ENCODE results near the gene ARHGEF6. TPM values are rescaled to one million over a fixed set of nuclear protein-coding genes. Genes with fewer than 3 reads are reported as not detected.

ARHGEF6 gene
- total and polyA plus RNA-seq, 2 donors, result 11.2 to 28.5 TPM

- Histone ChIP-seq H3K4me3 (ENCODE audit: low read depth, low read length) (no peak overlapping the region), H3K4me1 (ENCODE audit: insufficient read depth) (no peaks in the 10 kb centered on the region), H3K36me3 (ENCODE audit: insufficient read depth) (no peaks in the 10 kb centered on the region), H3K27ac (ENCODE audit: low read depth) (no peak overlapping the region)
- DNase-seq (ENCODE audit: extremely low spot score), result no peak
- 95% methylated on average over 3 of the region's 3 CpGs for WGBS
Measured at GRCh38 chrX:136650811-136651210, 129.9 kb downstream of the ARHGEF6 start.

- no peaks in the 10 kb centered on the region for H3K36me3 ChIP-seq (ENCODE audit: insufficient read depth)
- H3K27ac ChIP-seq (ENCODE audit: low read depth), result no peak within 1 kb of the TSS
- H3K4me3 ChIP-seq (ENCODE audit: low read depth, low read length), result no peak within 1 kb of the TSS
- 88% methylated on average over 10 of the region's 10 CpGs for WGBS
- no peak for DNase-seq (ENCODE audit: extremely low spot score)
- H3K4me1 ChIP-seq (ENCODE audit: insufficient read depth), result no peaks in the 10 kb centered on the region
Measured at GRCh38 chrX:136647677-136648360, 132.9 kb downstream of the ARHGEF6 start, which contains the start of gene CD40LG. Gene CD40LG (plus strand): TSS chrX:136648158. CDS start chrX:136648249, 91 bp downstream.

GRCh38 chrX:136646602-136647239, 134.0 kb downstream of the ARHGEF6 start:
- Histone ChIP-seq H3K4me1 (ENCODE audit: insufficient read depth) (no peaks in the 10 kb centered on the region), H3K36me3 (ENCODE audit: insufficient read depth) (no peaks in the 10 kb centered on the region), H3K27ac (ENCODE audit: low read depth) (no peak overlapping the region), H3K4me3 (ENCODE audit: low read depth, low read length) (no peak overlapping the region)
- WGBS, result 74% methylated on average over 5 of the region's 5 CpGs
- DNase-seq (ENCODE audit: extremely low spot score), result no peak

- WGBS, result 79% methylated on average over 1 of the region's 1 CpG
- Histone ChIP-seq H3K27ac (ENCODE audit: low read depth) (no peak overlapping the region), H3K36me3 (ENCODE audit: insufficient read depth) (no peaks in the 10 kb centered on the region), H3K4me3 (ENCODE audit: low read depth, low read length) (no peak overlapping the region), H3K4me1 (ENCODE audit: insufficient read depth) (no peaks in the 10 kb centered on the region)
- DNase-seq (ENCODE audit: extremely low spot score), result no peak
Measured at GRCh38 chrX:136643243-136643642, 137.5 kb downstream of the ARHGEF6 start.

- Histone ChIP-seq H3K4me3 (ENCODE audit: low read depth, low read length) (no peak overlapping the region), H3K4me1 (ENCODE audit: insufficient read depth) (no peaks in the 10 kb centered on the region), H3K36me3 (ENCODE audit: insufficient read depth) (no peaks in the 10 kb centered on the region), H3K27ac (ENCODE audit: low read depth) (no peak overlapping the region)
- 58% methylated on average over 8 of the region's 8 CpGs for WGBS
- DNase-seq (ENCODE audit: extremely low spot score), result no peak
Measured at GRCh38 chrX:136639506-136640176, 141.1 kb downstream of the ARHGEF6 start.

GRCh38 chrX:136636121-136636520, 144.6 kb downstream of the ARHGEF6 start:
- Histone ChIP-seq H3K4me3 (ENCODE audit: low read depth, low read length) (no peak overlapping the region), H3K36me3 (ENCODE audit: insufficient read depth) (no peaks in the 10 kb centered on the region), H3K4me1 (ENCODE audit: insufficient read depth) (no peaks in the 10 kb centered on the region), H3K27ac (ENCODE audit: low read depth) (no peak overlapping the region)
- 17% methylated on average over 3 of the region's 3 CpGs for WGBS
- no peak for DNase-seq (ENCODE audit: extremely low spot score)

- no peaks in the 10 kb centered on the region for H3K36me3 ChIP-seq (ENCODE audit: insufficient read depth)
- H3K4me1 ChIP-seq (ENCODE audit: insufficient read depth), result no peaks in the 10 kb centered on the region
- DNase-seq (ENCODE audit: extremely low spot score), result no peak
- 55% methylated on average over 6 of the region's 6 CpGs for WGBS
- H3K27ac ChIP-seq (ENCODE audit: low read depth), result no peak overlapping the region
- no peak overlapping the region for H3K4me3 ChIP-seq (ENCODE audit: low read depth, low read length)
Measured at GRCh38 chrX:136635235-136635634, 145.5 kb downstream of the ARHGEF6 start.

- WGBS, result 41% methylated on average over 1 of the region's 1 CpG
- no peak for DNase-seq (ENCODE audit: extremely low spot score)
- Histone ChIP-seq H3K4me1 (ENCODE audit: insufficient read depth) (no peaks in the 10 kb centered on the region), H3K27ac (ENCODE audit: low read depth) (no peak overlapping the region), H3K4me3 (ENCODE audit: low read depth, low read length) (no peak overlapping the region), H3K36me3 (ENCODE audit: insufficient read depth) (no peaks in the 10 kb centered on the region)
Measured at GRCh38 chrX:136630881-136631280, 149.9 kb downstream of the ARHGEF6 start.

- WGBS, result 59% methylated on average over 6 of the region's 6 CpGs
- no peak overlapping the region for H3K27ac ChIP-seq (ENCODE audit: low read depth)
- DNase-seq (ENCODE audit: extremely low spot score), result no peak
- H3K4me1 ChIP-seq (ENCODE audit: insufficient read depth), result no peaks in the 10 kb centered on the region
- H3K4me3 ChIP-seq (ENCODE audit: low read depth, low read length), result no peak overlapping the region
- H3K36me3 ChIP-seq (ENCODE audit: insufficient read depth), result no peaks in the 10 kb centered on the region
Measured at GRCh38 chrX:136629084-136629750, 151.5 kb downstream of the ARHGEF6 start.

GRCh38 chrX:136627409-136627808, 153.3 kb downstream of the ARHGEF6 start:
- no peaks in the 10 kb centered on the region for H3K36me3 ChIP-seq (ENCODE audit: insufficient read depth)
- no peak for DNase-seq (ENCODE audit: extremely low spot score)
- WGBS, result 78% methylated on average over 4 of the region's 4 CpGs
- H3K4me3 ChIP-seq (ENCODE audit: low read depth, low read length), result no peak overlapping the region
- no peaks in the 10 kb centered on the region for H3K4me1 ChIP-seq (ENCODE audit: insufficient read depth)
- H3K27ac ChIP-seq (ENCODE audit: low read depth), result no peak overlapping the region

- Histone ChIP-seq H3K36me3 (ENCODE audit: insufficient read depth) (no peaks in the 10 kb centered on the region), H3K27ac (ENCODE audit: low read depth) (no peak overlapping the region), H3K4me1 (ENCODE audit: insufficient read depth) (no peaks in the 10 kb centered on the region), H3K4me3 (ENCODE audit: low read depth, low read length) (no peak overlapping the region)
- 81% methylated on average over 1 of the region's 1 CpG for WGBS
- no peak for DNase-seq (ENCODE audit: extremely low spot score)
Measured at GRCh38 chrX:136626891-136627290, 153.8 kb downstream of the ARHGEF6 start.

GRCh38 chrX:136626237-136626636, 154.5 kb downstream of the ARHGEF6 start:
- H3K4me3 ChIP-seq (ENCODE audit: low read depth, low read length), result no peak overlapping the region
- H3K36me3 ChIP-seq (ENCODE audit: insufficient read depth), result no peaks in the 10 kb centered on the region
- no peak for DNase-seq (ENCODE audit: extremely low spot score)
- WGBS, result 82% methylated on average over 2 of the region's 2 CpGs
- H3K4me1 ChIP-seq (ENCODE audit: insufficient read depth), result no peaks in the 10 kb centered on the region
- H3K27ac ChIP-seq (ENCODE audit: low read depth), result no peak overlapping the region

GRCh38 chrX:136625246-136625645, 155.5 kb downstream of the ARHGEF6 start:
- 81% methylated on average over 2 of the region's 2 CpGs for WGBS
- Histone ChIP-seq H3K27ac (ENCODE audit: low read depth) (no peak overlapping the region), H3K4me3 (ENCODE audit: low read depth, low read length) (no peak overlapping the region), H3K36me3 (ENCODE audit: insufficient read depth) (no peaks in the 10 kb centered on the region), H3K4me1 (ENCODE audit: insufficient read depth) (no peaks in the 10 kb centered on the region)
- no peak for DNase-seq (ENCODE audit: extremely low spot score)

Measured in urinary bladder (tissue), 4 donors.